ENCODE measurements around the gene GRAMD2B.

DNA sequence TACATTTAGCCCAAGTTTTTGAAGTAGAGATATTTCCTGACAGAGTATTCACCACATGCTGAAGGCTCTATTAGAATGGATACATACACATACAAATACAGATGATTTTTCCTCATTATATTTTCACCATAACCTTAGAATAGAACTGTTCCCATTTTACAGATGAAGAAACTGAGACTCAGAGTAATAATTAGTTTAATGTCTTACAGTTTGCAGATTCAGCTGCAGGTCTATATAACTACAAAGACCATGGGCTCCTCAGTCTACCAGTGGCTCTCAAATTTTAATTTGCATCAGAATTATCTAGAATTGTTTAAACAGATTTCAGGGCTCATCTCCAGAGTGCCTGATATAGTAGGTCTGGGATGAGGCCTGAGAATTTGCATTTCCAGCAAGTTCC is 64.4 kb downstream of the GRAMD2B start:
- TF ChIP-seq CTCF (IDR thresholded peaks at IDR 0.05; ENCODE audit: low read length) (no peak), EZH2phosphoT487 (IDR thresholded peaks at IDR 0.05; ENCODE audit: low read length) (no peak), EZH2 (optimal IDR thresholded peaks at IDR 0.05; ENCODE audit: low read depth, low read length) (no peak)
